WTC11 (cell line): Measurements from ENCODE around the gene NKAIN2.

Experiments used
- CREM ChIP-seq: sonication (generic); formaldehyde crosslinking; IDR thresholded peaks from 2 replicates; pipeline ENCODE4 v1.8.1; 2022; ENCODE audit warnings: mild to moderate bottlenecking, missing genetic modification reagents, moderate library complexity
- ETV6 ChIP-seq: sonication (generic); formaldehyde crosslinking; IDR thresholded peaks from 2 replicates; pipeline ENCODE4 v1.8.1; 2022; ENCODE audit warnings: mild to moderate bottlenecking, missing genetic modification reagents
- FOXJ3 ChIP-seq: sonication (generic); formaldehyde crosslinking; IDR thresholded peaks from 2 replicates; pipeline ENCODE4 v1.9.0; 2021; ENCODE audit warnings: missing genetic modification reagents, mild to moderate bottlenecking, borderline replicate concordance
- GABPB1 ChIP-seq: sonication (generic); formaldehyde crosslinking; IDR thresholded peaks from 2 replicates; pipeline ENCODE4 v1.8.1; 2023; ENCODE audit warnings: mild to moderate bottlenecking, missing genetic modification reagents
- JUN ChIP-seq: sonication (generic); formaldehyde crosslinking; IDR thresholded peaks from 2 replicates; pipeline ENCODE4 v1.8.0; 2023; ENCODE audit warnings: mild to moderate bottlenecking, missing genetic modification reagents
- NR2C2 ChIP-seq: sonication (generic); formaldehyde crosslinking; IDR thresholded peaks from 2 replicates; pipeline ENCODE4 v1.8.0; 2022; ENCODE audit warnings: mild to moderate bottlenecking, missing genetic modification reagents
- TF ChIP-seq, protein P1 (sequence below): fragments of 200-600 bp; IDR thresholded peaks from 2 replicates; pipeline ENCODE4 v1.8.0; 2022; ENCODE audit warnings: antibody characterized with exemption
- TF ChIP-seq, protein P2 (sequence below): sonication (generic); formaldehyde crosslinking; IDR thresholded peaks from 2 replicates; pipeline ENCODE4 v1.8.1; 2023; ENCODE audit warnings: mild to moderate bottlenecking, missing genetic modification reagents

DNA sequence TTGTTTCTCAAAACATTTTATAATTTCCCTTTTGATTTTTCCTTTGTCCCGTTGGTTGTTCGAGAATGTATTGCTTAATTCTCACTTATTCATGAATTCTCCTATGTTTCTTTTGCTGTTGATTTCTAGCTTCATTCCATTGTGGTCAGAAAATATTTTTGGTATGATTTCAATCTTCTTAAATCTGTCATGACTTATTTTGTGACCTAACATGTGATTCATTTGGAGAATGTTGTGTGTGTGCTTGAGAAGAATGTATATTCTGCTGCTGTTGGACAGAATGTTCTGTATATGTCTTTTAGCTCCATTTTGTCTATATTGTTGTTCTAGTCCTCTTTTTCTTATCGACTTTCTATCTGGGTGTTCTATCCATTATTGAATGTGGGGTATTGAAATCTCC is 872.4 kb downstream of the NKAIN2 start:
- TF ChIP-seq, protein P1, sequence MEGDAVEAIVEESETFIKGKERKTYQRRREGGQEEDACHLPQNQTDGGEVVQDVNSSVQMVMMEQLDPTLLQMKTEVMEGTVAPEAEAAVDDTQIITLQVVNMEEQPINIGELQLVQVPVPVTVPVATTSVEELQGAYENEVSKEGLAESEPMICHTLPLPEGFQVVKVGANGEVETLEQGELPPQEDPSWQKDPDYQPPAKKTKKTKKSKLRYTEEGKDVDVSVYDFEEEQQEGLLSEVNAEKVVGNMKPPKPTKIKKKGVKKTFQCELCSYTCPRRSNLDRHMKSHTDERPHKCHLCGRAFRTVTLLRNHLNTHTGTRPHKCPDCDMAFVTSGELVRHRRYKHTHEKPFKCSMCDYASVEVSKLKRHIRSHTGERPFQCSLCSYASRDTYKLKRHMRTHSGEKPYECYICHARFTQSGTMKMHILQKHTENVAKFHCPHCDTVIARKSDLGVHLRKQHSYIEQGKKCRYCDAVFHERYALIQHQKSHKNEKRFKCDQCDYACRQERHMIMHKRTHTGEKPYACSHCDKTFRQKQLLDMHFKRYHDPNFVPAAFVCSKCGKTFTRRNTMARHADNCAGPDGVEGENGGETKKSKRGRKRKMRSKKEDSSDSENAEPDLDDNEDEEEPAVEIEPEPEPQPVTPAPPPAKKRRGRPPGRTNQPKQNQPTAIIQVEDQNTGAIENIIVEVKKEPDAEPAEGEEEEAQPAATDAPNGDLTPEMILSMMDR: no peak
- no peak for TF ChIP-seq FOXJ3 (CRISPR knock-in tag)
- TF ChIP-seq ETV6 (CRISPR knock-in tag): no peak
- TF ChIP-seq NR2C2: no peak
- TF ChIP-seq CREM (CRISPR knock-in tag): no peak
- TF ChIP-seq GABPB1 (CRISPR knock-in tag): no peak
- no peak for TF ChIP-seq JUN (CRISPR knock-in tag)
- TF ChIP-seq, protein P2, sequence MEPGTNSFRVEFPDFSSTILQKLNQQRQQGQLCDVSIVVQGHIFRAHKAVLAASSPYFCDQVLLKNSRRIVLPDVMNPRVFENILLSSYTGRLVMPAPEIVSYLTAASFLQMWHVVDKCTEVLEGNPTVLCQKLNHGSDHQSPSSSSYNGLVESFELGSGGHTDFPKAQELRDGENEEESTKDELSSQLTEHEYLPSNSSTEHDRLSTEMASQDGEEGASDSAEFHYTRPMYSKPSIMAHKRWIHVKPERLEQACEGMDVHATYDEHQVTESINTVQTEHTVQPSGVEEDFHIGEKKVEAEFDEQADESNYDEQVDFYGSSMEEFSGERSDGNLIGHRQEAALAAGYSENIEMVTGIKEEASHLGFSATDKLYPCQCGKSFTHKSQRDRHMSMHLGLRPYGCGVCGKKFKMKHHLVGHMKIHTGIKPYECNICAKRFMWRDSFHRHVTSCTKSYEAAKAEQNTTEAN (CRISPR knock-in tag): no peak
